ENCODE results near the gene CES5A.
"Not testable (repeated sequence)": the region's sequence is repeated elsewhere in the genome, so short reads cannot be mapped to it uniquely, and the experiment has no call there.

Gene CES5A

DNA sequence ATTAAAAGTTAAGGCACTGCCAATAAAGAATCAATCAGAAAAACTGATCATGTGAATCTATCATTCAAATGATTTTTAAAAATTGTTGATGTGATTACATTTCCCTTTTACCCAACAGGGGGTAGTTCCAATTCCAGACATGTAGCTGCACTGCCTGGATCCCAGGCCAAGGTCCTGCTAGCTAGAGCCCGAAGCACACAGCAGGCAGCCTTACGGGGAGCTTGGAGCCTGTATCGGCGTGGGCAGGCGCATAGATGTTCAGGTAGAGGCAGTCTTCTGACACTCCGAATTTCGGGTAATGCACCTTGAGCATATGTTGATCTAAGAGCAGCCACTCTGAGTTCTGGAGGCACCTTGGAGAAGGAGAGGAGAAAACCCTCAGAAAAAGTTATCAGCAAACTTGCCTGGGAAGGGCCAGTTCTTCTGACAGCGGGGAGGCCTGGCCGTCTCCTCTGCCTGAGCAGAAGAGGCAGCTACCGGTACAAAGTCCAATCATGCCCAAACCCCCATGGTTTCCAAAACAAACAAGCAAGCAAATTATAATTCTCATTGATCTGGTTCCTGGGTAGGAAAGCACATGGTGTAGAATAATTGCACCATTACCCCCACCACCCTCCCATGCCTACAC is 3.6 kb downstream of the CES5A start:
- Histone ChIP-seq H3K27me3 (ENCODE audit: insufficient read depth, poor library complexity, severe bottlenecking) (no peaks in the 10 kb centered on the region), H3K4me3 (ENCODE audit: severe bottlenecking) (no peak overlapping the region), H3K9me3 (ENCODE audit: severe bottlenecking) (no peaks in the 10 kb centered on the region), H3K4me1 (ENCODE audit: insufficient read depth, poor library complexity, severe bottlenecking) (no peaks in the 10 kb centered on the region), H3K27ac (ENCODE audit: poor library complexity, severe bottlenecking) (no peak overlapping the region), H3K36me3 (ENCODE audit: low read depth) (no peaks in the 10 kb centered on the region)
- no peak for DNase-seq (ENCODE audit: low spot score)
- ATAC-seq (ENCODE audit: low read depth), result no peak
- TF ChIP-seq, protein P1, sequence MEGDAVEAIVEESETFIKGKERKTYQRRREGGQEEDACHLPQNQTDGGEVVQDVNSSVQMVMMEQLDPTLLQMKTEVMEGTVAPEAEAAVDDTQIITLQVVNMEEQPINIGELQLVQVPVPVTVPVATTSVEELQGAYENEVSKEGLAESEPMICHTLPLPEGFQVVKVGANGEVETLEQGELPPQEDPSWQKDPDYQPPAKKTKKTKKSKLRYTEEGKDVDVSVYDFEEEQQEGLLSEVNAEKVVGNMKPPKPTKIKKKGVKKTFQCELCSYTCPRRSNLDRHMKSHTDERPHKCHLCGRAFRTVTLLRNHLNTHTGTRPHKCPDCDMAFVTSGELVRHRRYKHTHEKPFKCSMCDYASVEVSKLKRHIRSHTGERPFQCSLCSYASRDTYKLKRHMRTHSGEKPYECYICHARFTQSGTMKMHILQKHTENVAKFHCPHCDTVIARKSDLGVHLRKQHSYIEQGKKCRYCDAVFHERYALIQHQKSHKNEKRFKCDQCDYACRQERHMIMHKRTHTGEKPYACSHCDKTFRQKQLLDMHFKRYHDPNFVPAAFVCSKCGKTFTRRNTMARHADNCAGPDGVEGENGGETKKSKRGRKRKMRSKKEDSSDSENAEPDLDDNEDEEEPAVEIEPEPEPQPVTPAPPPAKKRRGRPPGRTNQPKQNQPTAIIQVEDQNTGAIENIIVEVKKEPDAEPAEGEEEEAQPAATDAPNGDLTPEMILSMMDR (IDR thresholded peaks at IDR 0.05; ENCODE audit: poor library complexity, severe bottlenecking), result no peak

- H3K4me3 ChIP-seq (ENCODE audit: severe bottlenecking), result no peak overlapping the region
- no peaks in the 10 kb centered on the region for H3K36me3 ChIP-seq (ENCODE audit: low read depth)
- no peaks in the 10 kb centered on the region for H3K27me3 ChIP-seq (ENCODE audit: insufficient read depth, poor library complexity, severe bottlenecking)
- H3K9me3 ChIP-seq (ENCODE audit: severe bottlenecking), result no peaks in the 10 kb centered on the region
- DNase-seq (ENCODE audit: low spot score) (no peak), ATAC-seq (ENCODE audit: low read depth) (no peak)
- no peaks in the 10 kb centered on the region for H3K4me1 ChIP-seq (ENCODE audit: insufficient read depth, poor library complexity, severe bottlenecking)
- no peak overlapping the region for H3K27ac ChIP-seq (ENCODE audit: poor library complexity, severe bottlenecking)
- TF ChIP-seq, protein P1 (IDR thresholded peaks at IDR 0.05; ENCODE audit: poor library complexity, severe bottlenecking), result no peak
Measured at GRCh38 chr16:55868980-55869379, 6.2 kb downstream of the CES5A start.

DNA sequence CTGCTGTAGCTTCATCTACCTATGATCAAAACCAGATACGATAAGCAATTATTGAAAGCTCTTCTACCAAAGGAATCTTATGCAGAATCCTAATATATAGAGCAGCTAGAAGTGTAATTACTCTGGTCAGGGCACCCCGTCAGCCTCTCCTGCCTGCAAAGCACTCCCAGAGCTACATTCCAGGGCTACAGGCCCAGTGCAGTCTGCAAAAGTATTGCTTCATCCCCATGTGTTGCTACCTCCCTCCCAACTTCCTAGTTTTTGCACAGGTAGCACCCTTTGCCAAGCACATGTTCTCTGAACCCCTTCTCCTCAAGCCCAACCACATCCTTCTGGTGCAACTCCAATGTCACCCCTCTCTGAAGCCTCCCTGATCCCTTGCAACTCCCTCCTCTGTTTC is 7.0 kb downstream of the CES5A start:
- Histone ChIP-seq H3K4me1 (ENCODE audit: insufficient read depth, poor library complexity, severe bottlenecking) (no peaks in the 10 kb centered on the region), H3K27ac (ENCODE audit: poor library complexity, severe bottlenecking) (no peak overlapping the region), H3K27me3 (ENCODE audit: insufficient read depth, poor library complexity, severe bottlenecking) (no peaks in the 10 kb centered on the region), H3K36me3 (ENCODE audit: low read depth) (no peaks in the 10 kb centered on the region), H3K4me3 (ENCODE audit: severe bottlenecking) (no peak overlapping the region), H3K9me3 (ENCODE audit: severe bottlenecking) (no peaks in the 10 kb centered on the region)
- DNase-seq (ENCODE audit: low spot score) (no peak), ATAC-seq (ENCODE audit: low read depth) (no peak)
- TF ChIP-seq, protein P1 (IDR thresholded peaks at IDR 0.05; ENCODE audit: poor library complexity, severe bottlenecking), result no peak

DNA sequence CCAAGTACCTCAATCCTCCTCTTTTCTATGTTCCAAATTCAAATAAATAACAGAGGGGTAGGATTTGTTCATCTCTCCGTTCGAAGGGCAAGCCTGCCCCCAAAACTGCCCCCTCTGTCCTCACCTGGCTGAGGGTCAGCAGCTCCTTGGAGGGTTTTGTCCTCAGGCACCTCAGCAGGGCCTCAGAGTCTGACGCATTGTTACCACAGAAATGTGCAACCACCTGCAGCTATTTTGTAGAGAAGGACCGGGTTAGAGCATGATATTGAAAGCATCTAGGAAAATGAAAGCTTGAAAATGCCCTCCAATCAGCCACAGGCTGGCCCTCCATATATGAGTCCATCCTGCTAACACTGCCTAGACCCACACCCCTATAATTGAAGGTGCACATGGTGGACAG is 13.9 kb downstream of the CES5A start:
- Histone ChIP-seq H3K36me3 (ENCODE audit: low read depth) (no peaks in the 10 kb centered on the region), H3K27ac (ENCODE audit: poor library complexity, severe bottlenecking) (no peak overlapping the region), H3K9me3 (ENCODE audit: severe bottlenecking) (no peaks in the 10 kb centered on the region), H3K27me3 (ENCODE audit: insufficient read depth, poor library complexity, severe bottlenecking) (no peaks in the 10 kb centered on the region), H3K4me3 (ENCODE audit: severe bottlenecking) (no peak overlapping the region), H3K4me1 (ENCODE audit: insufficient read depth, poor library complexity, severe bottlenecking) (no peaks in the 10 kb centered on the region)
- DNase-seq (ENCODE audit: low spot score) (no peak), ATAC-seq (ENCODE audit: low read depth) (no peak)
- TF ChIP-seq, protein P1 (IDR thresholded peaks at IDR 0.05; ENCODE audit: poor library complexity, severe bottlenecking), result no peak

DNA sequence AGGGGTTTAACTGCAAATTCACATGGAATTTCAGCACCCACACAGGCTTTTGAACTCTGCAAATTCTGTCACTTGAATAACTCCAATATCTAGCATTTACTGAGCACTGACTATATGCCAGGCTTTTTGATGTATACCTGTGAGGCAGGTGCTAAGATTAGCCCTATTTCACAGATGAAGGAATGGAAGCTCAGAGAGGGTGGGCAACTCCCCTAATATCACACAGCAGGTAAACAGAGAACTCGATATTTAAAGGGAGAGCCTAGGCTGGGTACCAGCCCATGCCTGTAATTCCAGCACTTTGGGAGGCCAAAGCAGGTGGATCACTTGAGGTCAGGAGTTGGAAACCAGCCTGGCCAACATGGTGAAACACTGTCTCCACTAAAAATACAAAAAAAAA is 17.5 kb downstream of the CES5A start:
- not testable (repeated sequence) for H3K9me3 ChIP-seq (ENCODE audit: severe bottlenecking); H3K4me1 ChIP-seq (ENCODE audit: insufficient read depth, poor library complexity, severe bottlenecking); ATAC-seq (ENCODE audit: low read depth); H3K27ac ChIP-seq (ENCODE audit: poor library complexity, severe bottlenecking); DNase-seq (ENCODE audit: low spot score); H3K27me3 ChIP-seq (ENCODE audit: insufficient read depth, poor library complexity, severe bottlenecking); H3K36me3 ChIP-seq (ENCODE audit: low read depth); H3K4me3 ChIP-seq (ENCODE audit: severe bottlenecking)

Data from RWPE2 (cell line).